ENCODE results near the gene ARL15. TPM values are rescaled to one million over a fixed set of nuclear protein-coding genes. Genes with fewer than 3 reads are reported as not detected.

ARL15 gene
- total RNA-seq, 1 experiment from 2014 or later: 15.7 TPM

- no peak for DNase-seq (ENCODE audit: extremely low read depth, low read depth)
Measured at GRCh38 chr5:54288568-54289217, 21.7 kb downstream of the ARL15 start.

- no peak for DNase-seq (ENCODE audit: extremely low read depth, low read depth)
Measured at GRCh38 chr5:54285686-54286085, 24.7 kb downstream of the ARL15 start.

GRCh38 chr5:54284586-54284985, 25.8 kb downstream of the ARL15 start:
- DNase-seq (ENCODE audit: extremely low read depth, low read depth): no peak

GRCh38 chr5:54282876-54283275, 27.5 kb downstream of the ARL15 start:
- DNase-seq (ENCODE audit: extremely low read depth, low read depth): no peak

- DNase-seq (ENCODE audit: extremely low read depth, low read depth): no peak
Measured at GRCh38 chr5:54281960-54282692, 28.2 kb downstream of the ARL15 start.

- DNase-seq (ENCODE audit: extremely low read depth, low read depth): no peak
Measured at GRCh38 chr5:54279960-54280359, 30.4 kb downstream of the ARL15 start.

- DNase-seq (ENCODE audit: extremely low read depth, low read depth): no peak
Measured at GRCh38 chr5:54278979-54279717, 31.2 kb downstream of the ARL15 start.

- DNase-seq (ENCODE audit: extremely low read depth, low read depth): no peak
Measured at GRCh38 chr5:54278036-54278830, 32.1 kb downstream of the ARL15 start.

- no peak for DNase-seq (ENCODE audit: extremely low read depth, low read depth)
Measured at GRCh38 chr5:54276048-54276447, 34.3 kb downstream of the ARL15 start.

GRCh38 chr5:54275361-54275760, 35.0 kb downstream of the ARL15 start:
- no peak for DNase-seq (ENCODE audit: extremely low read depth, low read depth)

GRCh38 chr5:54274944-54275343, 35.4 kb downstream of the ARL15 start:
- no peak for DNase-seq (ENCODE audit: extremely low read depth, low read depth)

GRCh38 chr5:54273715-54274114, 36.7 kb downstream of the ARL15 start:
- DNase-seq (ENCODE audit: extremely low read depth, low read depth): no peak

- no peak for DNase-seq (ENCODE audit: extremely low read depth, low read depth)
Measured at GRCh38 chr5:54272746-54273145, 37.6 kb downstream of the ARL15 start.

- no peak for DNase-seq (ENCODE audit: extremely low read depth, low read depth)
Measured at GRCh38 chr5:54270326-54270725, 40.0 kb downstream of the ARL15 start.

- DNase-seq (ENCODE audit: extremely low read depth, low read depth): no peak
Measured at GRCh38 chr5:54264574-54264973, 45.8 kb downstream of the ARL15 start.

GRCh38 chr5:54263447-54263846, 46.9 kb downstream of the ARL15 start:
- DNase-seq (ENCODE audit: extremely low read depth, low read depth): no peak

GRCh38 chr5:54261596-54261995, 48.8 kb downstream of the ARL15 start:
- DNase-seq (ENCODE audit: extremely low read depth, low read depth): no peak

GRCh38 chr5:54259981-54260380, 50.4 kb downstream of the ARL15 start:
- DNase-seq (ENCODE audit: extremely low read depth, low read depth): no peak

- no peak for DNase-seq (ENCODE audit: extremely low read depth, low read depth)
Measured at GRCh38 chr5:54259090-54259489, 51.3 kb downstream of the ARL15 start.

- DNase-seq (ENCODE audit: extremely low read depth, low read depth): no peak
Measured at GRCh38 chr5:54257366-54258118, 52.8 kb downstream of the ARL15 start.

All from NCI-H460 (cell line).